Fibroblast of lung (primary cell): Measurements from ENCODE around the gene ZNF75A. TPM values are rescaled to one million over a fixed set of nuclear protein-coding genes. Genes with fewer than 3 reads are reported as not detected.

Experiments used
- DNase-seq, 2 donors: peaks; one replicate each; pipeline versions ENCODE4 v3.0.0 to v3.0.0-alpha.2; 2010; ENCODE audit warnings: low read depth in 2 of 2
- H2AFZ ChIP-seq: 2 replicates; pipeline ENCODE4 v1.5.1; 2012; ENCODE audit warnings: low read length, control low read depth, inconsistent platforms
- H3K27ac ChIP-seq: 2 replicates; pipeline ENCODE4 v1.5.1; 2011; ENCODE audit warnings: low read length, control low read depth; ENCODE audit not compliant: insufficient read depth
- H3K27me3 ChIP-seq: 2 replicates; pipeline ENCODE4 v1.5.1; 2011; ENCODE audit warnings: mild to moderate bottlenecking, low read length; ENCODE audit not compliant: control insufficient read depth, insufficient read depth
- H3K36me3 ChIP-seq: 2 replicates; pipeline ENCODE4 v1.5.1; 2011; ENCODE audit warnings: low read length; ENCODE audit not compliant: control insufficient read depth, insufficient read depth
- H3K4me1 ChIP-seq: 2 replicates; pipeline ENCODE4 v1.5.1; 2011; ENCODE audit warnings: low read length; ENCODE audit not compliant: control insufficient read depth, insufficient read depth; ENCODE audit errors: extremely low read depth
- H3K4me2 ChIP-seq: 2 replicates; pipeline ENCODE4 v1.5.1; 2011; ENCODE audit warnings: low read length, control low read depth; ENCODE audit not compliant: insufficient read depth; ENCODE audit errors: extremely low read depth
- H3K4me3 ChIP-seq, 4 experiments: fragments of 200-600 bp in 1 of 4; sonication (generic) in 1 of 4; replicated peaks in 1 of 4; 2 replicates each; pipeline ENCODE4 v1.5.1; 2011 to 2016; ENCODE audit warnings: low read length in 4 of 4, low read depth in 3 of 4, mild to moderate bottlenecking in 3 of 4, control low read depth in 2 of 4, inconsistent platforms in 1 of 4, mixed read lengths in 1 of 4; ENCODE audit not compliant: insufficient read depth in 1 of 4; ENCODE audit errors: control extremely low read depth in 1 of 4
- H3K79me2 ChIP-seq: 2 replicates; pipeline ENCODE4 v1.5.1; 2012; ENCODE audit warnings: mild to moderate bottlenecking, low read length, inconsistent platforms; ENCODE audit not compliant: control insufficient read depth, insufficient read depth
- H3K9ac ChIP-seq: 2 replicates; pipeline ENCODE4 v1.5.1; 2011; ENCODE audit warnings: mild to moderate bottlenecking, low read length, control low read depth; ENCODE audit not compliant: insufficient read depth
- H3K9me3 ChIP-seq: 2 replicates; pipeline ENCODE4 v1.5.1; 2012; ENCODE audit warnings: low read depth, low read length; ENCODE audit not compliant: control insufficient read depth, insufficient read depth
- H4K20me1 ChIP-seq: 2 replicates; pipeline ENCODE4 v1.5.1; 2011; ENCODE audit warnings: low read length; ENCODE audit not compliant: control insufficient read depth, insufficient read depth; ENCODE audit errors: extremely low read depth
- EZH2 ChIP-seq: IDR thresholded peaks from 2 replicates; pipeline ENCODE4 v1.5.1; 2012; ENCODE audit warnings: low read length, control low read depth, mild to moderate bottlenecking; ENCODE audit errors: missing control alignments
- polyA plus RNA-seq, 2 donors: library from polyadenylated mRNA; depleted of rRNA in 1 of 2; stranded (reverse) in 1 of 2; unstranded in 1 of 2; fragments of >200 nt; gene quantifications; 2 replicates each; pipeline ENCODE4 v1.2.1, GENCODE V29; 2011 to 2012; ENCODE audit warnings: missing spikeins in 1 of 2
- total RNA-seq: library from RNA; depleted of rRNA; stranded (reverse); fragments of >200 nt; gene quantifications from 2 replicates; pipeline ENCODE4 v1.2.1, GENCODE V29; 2014
- TF ChIP-seq, protein P1 (sequence below), 2 donors: IDR thresholded peaks in 1 of 2; conservative IDR thresholded peaks in 1 of 2; 1 replicate in 1 of 2; 2 replicates in 1 of 2; pipeline ENCODE4 v1.5.1; 2011 to 2012; ENCODE audit warnings: low read length in 2 of 2, control low read depth in 1 of 2, inconsistent platforms in 1 of 2, low read depth in 1 of 2, mild to moderate bottlenecking in 1 of 2

ZNF75A gene
- total and polyA plus RNA-seq, 2 donors (not counting 1 experiment from before 2014, with no cell fraction given), result 14.4 to 24.3 TPM

DNA sequence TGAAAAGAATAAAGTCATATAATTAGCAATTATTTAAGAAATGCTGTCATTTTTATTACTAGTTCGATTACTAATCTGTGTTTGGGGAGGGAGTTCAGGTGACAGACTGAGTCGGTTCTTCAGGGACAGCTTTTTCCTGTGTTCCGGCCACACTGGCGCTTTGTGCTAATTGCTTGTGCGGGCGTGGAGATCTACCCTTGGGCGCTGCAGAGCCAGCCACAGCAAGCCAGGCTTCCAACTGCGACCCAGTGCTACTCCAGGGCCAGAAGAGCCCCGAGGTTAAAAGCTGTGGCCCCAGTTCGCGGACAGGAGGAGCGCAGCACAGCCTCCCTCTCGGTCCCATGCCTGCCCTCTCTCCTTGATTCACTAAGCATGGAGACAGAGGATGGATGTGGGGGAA lies 43.9 kb downstream of the ZNF75A start:
- no peak overlapping the region for H3K4me3 ChIP-seq
- DNase-seq, result no peak
- H3K9ac ChIP-seq, result no peak overlapping the region
- H3K36me3 ChIP-seq, result no peaks in the 10 kb centered on the region
- no peaks in the 10 kb centered on the region for H4K20me1 ChIP-seq
- H2AFZ ChIP-seq, result no peak overlapping the region
- no peak overlapping the region for H3K27ac ChIP-seq
- no peak overlapping the region for H3K4me2 ChIP-seq
- H3K4me1 ChIP-seq, result no peaks in the 10 kb centered on the region
- no peaks in the 10 kb centered on the region for H3K27me3 ChIP-seq
- TF ChIP-seq EZH2, result no peak
- TF ChIP-seq, protein P1, sequence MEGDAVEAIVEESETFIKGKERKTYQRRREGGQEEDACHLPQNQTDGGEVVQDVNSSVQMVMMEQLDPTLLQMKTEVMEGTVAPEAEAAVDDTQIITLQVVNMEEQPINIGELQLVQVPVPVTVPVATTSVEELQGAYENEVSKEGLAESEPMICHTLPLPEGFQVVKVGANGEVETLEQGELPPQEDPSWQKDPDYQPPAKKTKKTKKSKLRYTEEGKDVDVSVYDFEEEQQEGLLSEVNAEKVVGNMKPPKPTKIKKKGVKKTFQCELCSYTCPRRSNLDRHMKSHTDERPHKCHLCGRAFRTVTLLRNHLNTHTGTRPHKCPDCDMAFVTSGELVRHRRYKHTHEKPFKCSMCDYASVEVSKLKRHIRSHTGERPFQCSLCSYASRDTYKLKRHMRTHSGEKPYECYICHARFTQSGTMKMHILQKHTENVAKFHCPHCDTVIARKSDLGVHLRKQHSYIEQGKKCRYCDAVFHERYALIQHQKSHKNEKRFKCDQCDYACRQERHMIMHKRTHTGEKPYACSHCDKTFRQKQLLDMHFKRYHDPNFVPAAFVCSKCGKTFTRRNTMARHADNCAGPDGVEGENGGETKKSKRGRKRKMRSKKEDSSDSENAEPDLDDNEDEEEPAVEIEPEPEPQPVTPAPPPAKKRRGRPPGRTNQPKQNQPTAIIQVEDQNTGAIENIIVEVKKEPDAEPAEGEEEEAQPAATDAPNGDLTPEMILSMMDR (conservative IDR thresholded peaks at IDR 0.05 in 1 of 2, IDR thresholded peaks at IDR 0.05 in 1 of 2; ENCODE audit: low read depth in 1 of 2, low read length in 2 of 2), result no peak
- no peaks in the 10 kb centered on the region for H3K9me3 ChIP-seq
- no peaks in the 10 kb centered on the region for H3K79me2 ChIP-seq

DNA sequence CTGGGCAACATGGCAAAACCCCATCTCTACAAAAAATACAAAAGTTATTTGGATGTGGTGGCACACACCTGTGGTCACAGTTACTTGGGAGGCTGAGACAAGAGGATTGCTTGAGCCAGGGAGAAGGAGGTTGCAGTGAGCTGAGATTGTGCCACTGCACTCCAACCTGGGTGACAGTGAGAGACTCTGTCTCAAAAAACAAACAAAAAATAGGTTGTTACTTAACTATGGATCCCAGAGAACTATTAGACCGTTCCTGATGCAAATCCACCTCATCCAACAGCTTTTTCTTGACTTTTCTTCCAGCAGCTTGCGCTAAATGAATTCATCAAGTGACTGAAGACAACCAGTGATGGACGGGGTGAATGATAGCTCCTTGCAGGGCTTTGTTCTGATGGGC lies 50.3 kb downstream of the ZNF75A start, which contains the start of gene OR2C1:
Gene OR2C1 (plus strand): TSS at position 301 of the 400 bp plus-strand sequence. CDS start 52 bp downstream, at position 353.
- H3K9me3 ChIP-seq, result no peaks in the 10 kb centered on the region
- H3K79me2 ChIP-seq, result no peaks in the 10 kb centered on the region
- H3K4me3 ChIP-seq, result no peak within 1 kb of the TSS
- H3K27ac ChIP-seq, result no peak within 1 kb of the TSS
- H3K36me3 ChIP-seq, result no peaks in the 10 kb centered on the region
- no peaks in the 10 kb centered on the region for H3K27me3 ChIP-seq
- no peak within 1 kb of the TSS for H2AFZ ChIP-seq
- no peaks in the 10 kb centered on the region for H3K4me1 ChIP-seq
- H3K9ac ChIP-seq, result no peak within 1 kb of the TSS
- no peaks in the 10 kb centered on the region for H4K20me1 ChIP-seq
- no peak for TF ChIP-seq EZH2
- TF ChIP-seq, protein P1 (conservative IDR thresholded peaks at IDR 0.05 in 1 of 2, IDR thresholded peaks at IDR 0.05 in 1 of 2; ENCODE audit: low read depth in 1 of 2, low read length in 2 of 2), result no peak
- no peak within 1 kb of the TSS for H3K4me2 ChIP-seq
- DNase-seq, result no peak

DNA sequence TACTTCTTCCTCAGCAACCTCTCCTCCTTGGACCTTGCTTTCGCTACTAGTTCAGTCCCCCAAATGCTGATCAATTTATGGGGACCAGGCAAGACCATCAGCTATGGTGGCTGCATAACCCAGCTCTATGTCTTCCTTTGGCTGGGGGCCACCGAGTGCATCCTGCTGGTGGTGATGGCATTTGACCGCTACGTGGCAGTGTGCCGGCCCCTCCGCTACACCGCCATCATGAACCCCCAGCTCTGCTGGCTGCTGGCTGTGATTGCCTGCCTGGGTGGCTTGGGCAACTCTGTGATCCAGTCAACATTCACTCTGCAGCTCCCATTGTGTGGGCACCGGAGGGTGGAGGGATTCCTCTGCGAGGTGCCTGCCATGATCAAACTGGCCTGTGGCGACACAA lies 50.8 kb downstream of the ZNF75A start:
- Histone ChIP-seq H3K36me3 (no peaks in the 10 kb centered on the region), H3K27ac (no peak overlapping the region), H2AFZ (no peak overlapping the region), H3K27me3 (no peaks in the 10 kb centered on the region), H3K9me3 (no peaks in the 10 kb centered on the region), H4K20me1 (no peaks in the 10 kb centered on the region), H3K4me3 (no peak overlapping the region), H3K4me2 (no peak overlapping the region), H3K4me1 (no peaks in the 10 kb centered on the region), H3K9ac (no peak overlapping the region), H3K79me2 (no peaks in the 10 kb centered on the region)
- no peak for TF ChIP-seq EZH2
- TF ChIP-seq, protein P1 (conservative IDR thresholded peaks at IDR 0.05 in 1 of 2, IDR thresholded peaks at IDR 0.05 in 1 of 2; ENCODE audit: low read depth in 1 of 2, low read length in 2 of 2), result no peak
- DNase-seq, result no peak
